ENCODE results near the gene HS2ST1. TPM values are rescaled to one million over a fixed set of nuclear protein-coding genes. Genes with fewer than 3 reads are reported as not detected.

The HS2ST1 gene
- total RNA-seq, 6 donors from 2014 or later = 8.4 to 20.3 (median 13.9) TPM

- Histone ChIP-seq H3K36me3 (no peaks in the 10 kb centered on the region), H3K27me3 (no peaks in the 10 kb centered on the region), H3K9me3 (peaks cover 0 to 20% (median 0%) of the 10 kb centered on the region in 4 donors), H3K4me3 (no peak overlapping the region), H3K4me1 (peaks cover 0 to 5% (median 2%) of the 10 kb centered on the region in 4 donors), H3K27ac (no peak overlapping the region)
- no peak for DNase-seq
- no peak for ATAC-seq (ENCODE audit: low FRiP score in 2 of 2)
- 100% methylated on average over 1 of the region's 1 CpG for WGBS, 2 donors
- TF ChIP-seq CTCF (IDR thresholded peaks at IDR 0.05) (no peak), EP300 (IDR thresholded peaks at IDR 0.05) (no peak), POLR2A (IDR thresholded peaks at IDR 0.05) (no peak), POLR2AphosphoS5 (IDR thresholded peaks at IDR 0.05) (no peak)
These were observed 8.0 kb downstream of the HS2ST1 start for GRCh38 chr1:86922445-86922844.

GRCh38 chr1:86924324-86924960 lies 10.0 kb downstream of the HS2ST1 start:
- 96% methylated on average over 4 to 8 of the region's 8 CpGs for WGBS, 2 donors
- Histone ChIP-seq H3K9me3 (peaks cover 0 to 20% (median 0%) of the 10 kb centered on the region in 4 donors), H3K27ac (no peak overlapping the region), H3K4me1 (peaks cover 0 to 5% (median 2%) of the 10 kb centered on the region in 4 donors), H3K36me3 (no peaks in the 10 kb centered on the region), H3K4me3 (no peak overlapping the region), H3K27me3 (no peaks in the 10 kb centered on the region)
- TF ChIP-seq CTCF (IDR thresholded peaks at IDR 0.05) = no peak
- no peak for ATAC-seq (ENCODE audit: low FRiP score in 2 of 2)
- DNase-seq = no peak

- no peaks in the 10 kb centered on the region for H3K27me3 ChIP-seq
- H3K9me3 ChIP-seq = peaks cover 0 to 20% (median 0%) of the 10 kb centered on the region in 4 donors
- ATAC-seq (ENCODE audit: low FRiP score in 2 of 2) (no peak), DNase-seq (no peak)
- no peaks in the 10 kb centered on the region for H3K36me3 ChIP-seq
- TF ChIP-seq CTCF (IDR thresholded peaks at IDR 0.05) = no peak
- no peak for TF ChIP-seq POLR2AphosphoS5 (IDR thresholded peaks at IDR 0.05)
- TF ChIP-seq EP300 (IDR thresholded peaks at IDR 0.05) = no peak
- no peak for TF ChIP-seq POLR2A (IDR thresholded peaks at IDR 0.05)
- H3K4me1 ChIP-seq = peaks cover 0 to 5% (median 2%) of the 10 kb centered on the region in 4 donors
- no peak overlapping the region for H3K4me3 ChIP-seq
- WGBS, 2 donors = 93 to 97% methylated on average over 1 of the region's 1 CpG
- no peak overlapping the region for H3K27ac ChIP-seq
These were observed 11.3 kb downstream of the HS2ST1 start for GRCh38 chr1:86925742-86926141.

GRCh38 chr1:86926883-86927282 lies 12.4 kb downstream of the HS2ST1 start:
- no peak overlapping the region for H3K4me3 ChIP-seq
- H3K9me3 ChIP-seq = peaks cover 0 to 20% (median 0%) of the 10 kb centered on the region in 4 donors
- H3K27ac ChIP-seq = no peak overlapping the region
- ATAC-seq (ENCODE audit: low FRiP score in 2 of 2) (no peak), DNase-seq (no peak)
- WGBS, 2 donors = 93 to 100% methylated on average over 1 of the region's 1 CpG
- H3K36me3 ChIP-seq = no peaks in the 10 kb centered on the region
- no peak for TF ChIP-seq EP300 (IDR thresholded peaks at IDR 0.05)
- no peak for TF ChIP-seq CTCF (IDR thresholded peaks at IDR 0.05)
- no peak for TF ChIP-seq POLR2AphosphoS5 (IDR thresholded peaks at IDR 0.05)
- TF ChIP-seq POLR2A (IDR thresholded peaks at IDR 0.05) = no peak
- peaks cover 0 to 5% (median 2%) of the 10 kb centered on the region in 4 donors for H3K4me1 ChIP-seq
- no peaks in the 10 kb centered on the region for H3K27me3 ChIP-seq

- H3K4me3 ChIP-seq = no peak overlapping the region
- TF ChIP-seq POLR2AphosphoS5 (IDR thresholded peaks at IDR 0.05) = no peak
- TF ChIP-seq CTCF (IDR thresholded peaks at IDR 0.05) = no peak
- no peak for TF ChIP-seq POLR2A (IDR thresholded peaks at IDR 0.05)
- no peak for TF ChIP-seq EP300 (IDR thresholded peaks at IDR 0.05)
- H3K9me3 ChIP-seq = peaks cover 0 to 9% (median 0%) of the 10 kb centered on the region in 4 donors
- no peak for ATAC-seq (ENCODE audit: low FRiP score in 2 of 2)
- H3K36me3 ChIP-seq = no peaks in the 10 kb centered on the region
- H3K4me1 ChIP-seq = peaks cover 0 to 5% (median 2%) of the 10 kb centered on the region in 4 donors
- no peak for DNase-seq
- no peak overlapping the region for H3K27ac ChIP-seq
- no peaks in the 10 kb centered on the region for H3K27me3 ChIP-seq
- WGBS, 2 donors = 60% methylated on average over 1 of the region's 1 CpG
These were observed 14.4 kb downstream of the HS2ST1 start for GRCh38 chr1:86928819-86929218.

Measured in upper lobe of left lung (tissue), 6 donors.